CD4-positive, CD25-positive, alpha-beta regulatory T cell (primary cell): ENCODE results near the gene GABRG3. TPM values are rescaled to one million over a fixed set of nuclear protein-coding genes. Genes with fewer than 3 reads are reported as not detected.

ENCODE experiments used
- ATAC-seq, 2 donors: fragments of 150-1000 bp; cut with Tn5 transposase; one replicate each; pipeline ENCODE4 v1.10.0; 2021; ENCODE audit warnings: low read depth in 2 of 2, moderate number of reproducible peaks in 2 of 2, moderate library complexity in 1 of 2
- DNase-seq, 3 donors: peaks; one replicate each; pipeline versions ENCODE4 v3.0.0 to v3.0.0-alpha.2; 2012 to 2022; ENCODE audit warnings: mixed read lengths in 1 of 3
- H3K27ac ChIP-seq: one replicate; pipeline ENCODE4 v1.7.0; 2013; ENCODE audit warnings: mild to moderate bottlenecking, low read length; ENCODE audit not compliant: insufficient read depth, poor library complexity, severe bottlenecking
- H3K27me3 ChIP-seq: one replicate; pipeline ENCODE4 v1.7.0; 2013; ENCODE audit warnings: low read length; ENCODE audit not compliant: control insufficient read depth, insufficient read depth
- H3K36me3 ChIP-seq: one replicate; pipeline ENCODE4 v1.7.0; 2013; ENCODE audit warnings: mild to moderate bottlenecking, low read length, moderate library complexity; ENCODE audit not compliant: control insufficient read depth, insufficient read depth
- H3K4me1 ChIP-seq: 2 replicates; pipeline ENCODE4 v1.7.0; 2013; ENCODE audit warnings: mild to moderate bottlenecking, low read length; ENCODE audit not compliant: insufficient read depth, control insufficient read depth, poor library complexity, severe bottlenecking
- H3K4me3 ChIP-seq: one replicate; pipeline ENCODE4 v1.7.0; 2013; ENCODE audit warnings: low read depth, mild to moderate bottlenecking, low read length, moderate library complexity
- H3K9me3 ChIP-seq, 2 experiments: 1 replicate in 1 of 2; 2 replicates in 1 of 2; pipeline ENCODE4 v1.7.0; 2013; ENCODE audit warnings: low read length in 2 of 2, mild to moderate bottlenecking in 1 of 2, moderate library complexity in 1 of 2; ENCODE audit not compliant: control insufficient read depth in 2 of 2
- H3K27ac Mint-ChIP-seq, 3 donors: one replicate each; pipeline ENCODE4 v1.8.0; 2020 to 2022; ENCODE audit warnings: mild to moderate bottlenecking in 3 of 3, mixed read lengths in 3 of 3, moderate library complexity in 2 of 3
- H3K27me3 Mint-ChIP-seq: one replicate; pipeline ENCODE4 v1.8.0; 2022; ENCODE audit warnings: mild to moderate bottlenecking, mixed read lengths
- H3K36me3 Mint-ChIP-seq: one replicate; pipeline ENCODE4 v1.8.0; 2020; ENCODE audit warnings: mixed read lengths
- H3K4me1 Mint-ChIP-seq, 4 donors: one replicate each; pipeline ENCODE4 v1.8.0; 2020 to 2022; ENCODE audit warnings: mixed read lengths in 4 of 4, mild to moderate bottlenecking in 1 of 4
- H3K4me3 Mint-ChIP-seq, 4 donors: one replicate each; pipeline ENCODE4 v1.8.0; 2020 to 2022; ENCODE audit warnings: mild to moderate bottlenecking in 4 of 4, mixed read lengths in 4 of 4, moderate library complexity in 3 of 4
- H3K9me3 Mint-ChIP-seq, 7 donors: one replicate each; pipeline ENCODE4 v1.8.0; 2020 to 2022; ENCODE audit warnings: mixed read lengths in 7 of 7, mild to moderate bottlenecking in 3 of 7, moderate library complexity in 2 of 7
- polyA plus RNA-seq, 4 donors: library from polyadenylated mRNA; unstranded; fragments of 300-500 nt; fragmentation: Illumina TruSeq; gene quantifications; one replicate each; pipeline ENCODE4 v1.2.3, GENCODE V29; 2021
- total RNA-seq: library from RNA; stranded (reverse); gene quantifications from one replicate; pipeline ENCODE4 v1.2.3, GENCODE V29; 2022

The GABRG3 gene
- total and polyA plus RNA-seq, 5 donors from 2014 or later = not detected

GRCh38 chr15:27114473-27114872, 143.5 kb downstream of the GABRG3 start:
- Histone ChIP-seq H3K27me3 (no peaks in the 10 kb centered on the region), H3K9me3 (no peaks in the 10 kb centered on the region), H3K4me1 (no peaks in the 10 kb centered on the region), H3K4me3 (no peak overlapping the region), H3K36me3 (no peaks in the 10 kb centered on the region), H3K27ac (no peak overlapping the region)
- Mint-ChIP-seq H3K27me3 (no peaks in the 10 kb centered on the region), H3K36me3 (no peaks in the 10 kb centered on the region), H3K4me1 (no peaks in the 10 kb centered on the region), H3K9me3 (peaks cover 0 to 7% (median 6%) of the 10 kb centered on the region in 7 donors), H3K4me3 (no peak overlapping the region), H3K27ac (no peak overlapping the region)
- no peak for ATAC-seq
- no peak for DNase-seq

DNA sequence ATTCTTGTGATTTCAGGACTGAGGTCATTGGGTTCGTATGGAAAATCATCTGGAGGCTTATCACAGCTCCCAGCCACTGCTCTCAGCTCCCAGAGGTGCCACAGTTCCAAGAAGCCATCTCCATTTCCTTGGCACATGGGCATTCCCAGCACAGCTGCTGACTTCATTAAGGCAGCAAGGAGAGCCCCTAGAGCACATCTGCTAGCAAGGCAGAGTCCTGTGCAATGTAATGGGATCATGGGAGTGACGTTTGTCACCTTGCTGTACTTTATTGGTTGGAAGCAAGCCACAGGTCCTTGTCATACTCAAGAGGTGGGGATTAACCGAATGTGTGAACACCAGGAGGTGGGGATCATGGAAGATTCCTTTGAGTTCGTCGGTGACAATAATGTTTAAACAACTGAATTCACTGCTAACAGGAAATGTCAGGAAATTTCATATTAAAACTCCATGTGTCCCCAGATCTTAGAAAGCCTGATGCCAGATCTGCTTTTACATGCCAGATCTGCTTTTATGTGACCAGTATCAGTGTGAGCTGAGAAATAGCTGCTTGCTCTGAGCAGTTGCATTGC, 148.8 kb downstream of the GABRG3 start:
- Mint-ChIP-seq H3K4me3 (no peak overlapping the region), H3K27ac (no peak overlapping the region), H3K36me3 (no peaks in the 10 kb centered on the region), H3K9me3 (peaks cover 0 to 17% (median 4%) of the 10 kb centered on the region in 7 donors), H3K27me3 (no peaks in the 10 kb centered on the region), H3K4me1 (no peaks in the 10 kb centered on the region)
- Histone ChIP-seq H3K4me1 (no peaks in the 10 kb centered on the region), H3K9me3 (peaks cover 2 to 4% of the 10 kb centered on the region in 2 experiments), H3K27ac (no peak overlapping the region), H3K4me3 (no peak overlapping the region), H3K36me3 (no peaks in the 10 kb centered on the region), H3K27me3 (no peaks in the 10 kb centered on the region)
- ATAC-seq (no peak), DNase-seq (no peak)

DNA sequence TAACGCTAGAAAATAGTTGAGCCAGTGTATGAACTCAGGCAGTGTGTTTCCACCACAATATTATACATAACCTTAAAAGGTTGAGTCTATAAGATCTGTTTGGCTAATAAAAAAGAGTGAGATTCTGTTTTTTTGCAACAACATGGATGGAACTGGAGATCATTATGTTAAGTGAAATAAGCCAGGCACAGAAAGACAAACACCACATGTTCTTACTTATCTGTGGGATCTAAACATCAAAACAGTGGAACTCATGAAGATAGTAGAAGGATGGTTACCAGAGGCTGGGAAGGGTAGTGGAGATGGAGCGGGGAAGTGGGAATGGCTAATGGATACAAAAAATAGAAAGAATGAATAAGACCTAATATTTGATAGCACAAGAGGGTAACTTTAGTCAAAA, 150.7 kb downstream of the GABRG3 start:
- no peak for ATAC-seq

GRCh38 chr15:27123291-27123690, 152.3 kb downstream of the GABRG3 start:
- no peak overlapping the region for H3K27ac ChIP-seq
- Mint-ChIP-seq H3K27me3 (no peaks in the 10 kb centered on the region), H3K9me3 (peaks cover 2 to 14% (median 7%) of the 10 kb centered on the region in 7 donors), H3K36me3 (no peaks in the 10 kb centered on the region), H3K4me1 (no peaks in the 10 kb centered on the region), H3K4me3 (no peak overlapping the region), H3K27ac (no peak overlapping the region)
- H3K4me3 ChIP-seq = no peak overlapping the region
- ATAC-seq = no peak
- H3K9me3 ChIP-seq = peaks cover 2 to 4% of the 10 kb centered on the region in 2 experiments
- DNase-seq = no peak
- H3K36me3 ChIP-seq = no peaks in the 10 kb centered on the region
- no peaks in the 10 kb centered on the region for H3K4me1 ChIP-seq
- no peaks in the 10 kb centered on the region for H3K27me3 ChIP-seq

More for the DNA sequence above, 150.7 kb downstream of the GABRG3 start:
- Mint-ChIP-seq H3K27me3 (no peaks in the 10 kb centered on the region), H3K4me3 (no peak overlapping the region), H3K27ac (no peak overlapping the region), H3K9me3 (peaks cover 2 to 17% (median 5%) of the 10 kb centered on the region in 7 donors), H3K4me1 (no peaks in the 10 kb centered on the region), H3K36me3 (no peaks in the 10 kb centered on the region)
- no peaks in the 10 kb centered on the region for H3K4me1 ChIP-seq
- no peak for DNase-seq
- H3K36me3 ChIP-seq = no peaks in the 10 kb centered on the region
- peaks cover 2 to 4% of the 10 kb centered on the region in 2 experiments for H3K9me3 ChIP-seq
- H3K27ac ChIP-seq = no peak overlapping the region
- no peak overlapping the region for H3K4me3 ChIP-seq
- H3K27me3 ChIP-seq = no peaks in the 10 kb centered on the region

DNA sequence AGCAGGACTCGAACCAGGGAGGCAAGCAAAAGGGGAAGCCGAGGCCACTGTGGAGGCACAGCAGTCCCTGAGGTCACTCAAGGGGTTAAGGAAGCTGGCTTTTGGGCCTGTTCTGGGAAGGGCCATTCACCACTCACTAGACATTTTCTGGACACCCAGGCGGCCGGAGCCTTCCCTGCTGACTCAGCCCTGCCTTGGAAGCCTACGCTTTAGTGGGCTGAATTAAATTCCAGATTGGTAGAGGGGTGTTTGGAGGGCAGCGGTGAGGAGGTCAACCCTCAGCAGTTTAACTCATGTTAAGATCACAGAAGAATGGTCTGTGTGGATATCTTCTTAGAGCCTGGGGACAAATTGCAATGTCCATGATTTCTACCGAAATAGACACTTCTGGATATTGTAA, 152.8 kb downstream of the GABRG3 start:
- H3K27ac Mint-ChIP-seq = no peak overlapping the region
- H3K27ac ChIP-seq = no peak overlapping the region
- DNase-seq (no peak), ATAC-seq (no peak)
- H3K36me3 ChIP-seq = no peaks in the 10 kb centered on the region
- no peaks in the 10 kb centered on the region for H3K27me3 Mint-ChIP-seq
- no peaks in the 10 kb centered on the region for H3K4me1 ChIP-seq
- H3K9me3 ChIP-seq = peaks cover 2 to 4% of the 10 kb centered on the region in 2 experiments
- no peak overlapping the region for H3K4me3 Mint-ChIP-seq
- peaks cover 2 to 14% (median 7%) of the 10 kb centered on the region in 7 donors for H3K9me3 Mint-ChIP-seq
- no peak overlapping the region for H3K4me3 ChIP-seq
- H3K36me3 Mint-ChIP-seq = no peaks in the 10 kb centered on the region
- no peaks in the 10 kb centered on the region for H3K27me3 ChIP-seq
- H3K4me1 Mint-ChIP-seq = no peaks in the 10 kb centered on the region

- H3K9me3 Mint-ChIP-seq = peaks cover 0 to 14% (median 6%) of the 10 kb centered on the region in 7 donors
- H3K36me3 Mint-ChIP-seq = no peaks in the 10 kb centered on the region
- H3K27ac ChIP-seq = no peak overlapping the region
Observed at GRCh38 chr15:27124287-27124871, 153.4 kb downstream of the GABRG3 start.

DNA sequence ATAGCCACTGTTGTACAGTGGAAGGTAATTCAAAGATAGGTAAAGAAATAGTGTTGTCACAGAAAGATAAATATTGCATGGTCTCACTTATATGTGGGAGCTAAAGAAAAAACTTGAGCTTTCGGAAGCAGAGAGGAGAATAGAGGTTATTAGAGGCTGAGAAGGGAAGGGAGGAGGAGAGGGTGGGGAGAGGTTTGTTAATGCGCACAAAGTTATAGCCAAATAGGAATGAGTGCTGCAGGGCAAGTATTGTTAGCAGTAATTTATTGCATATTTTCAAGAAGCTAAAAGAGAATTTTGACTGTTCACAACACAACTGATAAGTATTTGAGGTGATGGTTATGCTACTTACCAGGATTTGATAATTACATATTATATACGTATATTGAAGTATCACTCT, 154.2 kb downstream of the GABRG3 start:
- H3K27ac Mint-ChIP-seq = no peak overlapping the region

More at GRCh38 chr15:27124287-27124871, 153.4 kb downstream of the GABRG3 start:
- no peak overlapping the region for H3K4me3 ChIP-seq
- no peaks in the 10 kb centered on the region for H3K36me3 ChIP-seq
- no peak for ATAC-seq
- H3K4me3 Mint-ChIP-seq = no peak overlapping the region
- no peaks in the 10 kb centered on the region for H3K4me1 Mint-ChIP-seq
- no peaks in the 10 kb centered on the region for H3K27me3 ChIP-seq
- no peaks in the 10 kb centered on the region for H3K27me3 Mint-ChIP-seq
- H3K9me3 ChIP-seq = peaks cover 2 to 4% of the 10 kb centered on the region in 2 experiments
- DNase-seq = no peak
- H3K4me1 ChIP-seq = no peaks in the 10 kb centered on the region
- no peak overlapping the region for H3K27ac Mint-ChIP-seq

GRCh38 chr15:27126449-27126848, 155.5 kb downstream of the GABRG3 start:
- Mint-ChIP-seq H3K4me3 (no peak overlapping the region), H3K4me1 (no peaks in the 10 kb centered on the region), H3K27ac (no peak overlapping the region), H3K27me3 (no peaks in the 10 kb centered on the region), H3K36me3 (no peaks in the 10 kb centered on the region), H3K9me3 (peaks cover 3 to 18% (median 7%) of the 10 kb centered on the region in 7 donors)
- no peak overlapping the region for H3K27ac ChIP-seq
- H3K36me3 ChIP-seq = no peaks in the 10 kb centered on the region
- H3K9me3 ChIP-seq = peaks cover 0 to 4% of the 10 kb centered on the region in 2 experiments
- ATAC-seq = no peak
- no peaks in the 10 kb centered on the region for H3K4me1 ChIP-seq
- no peaks in the 10 kb centered on the region for H3K27me3 ChIP-seq
- DNase-seq = no peak
- H3K4me3 ChIP-seq = no peak overlapping the region

More for the DNA sequence above, 154.2 kb downstream of the GABRG3 start:
- no peaks in the 10 kb centered on the region for H3K27me3 ChIP-seq
- no peaks in the 10 kb centered on the region for H3K4me1 ChIP-seq
- ATAC-seq = no peak
- no peak overlapping the region for H3K4me3 ChIP-seq
- Mint-ChIP-seq H3K27me3 (no peaks in the 10 kb centered on the region), H3K36me3 (no peaks in the 10 kb centered on the region), H3K4me3 (no peak overlapping the region), H3K9me3 (peaks cover 0 to 13% (median 6%) of the 10 kb centered on the region in 7 donors), H3K4me1 (no peaks in the 10 kb centered on the region)
- DNase-seq = no peak
- H3K27ac ChIP-seq = no peak overlapping the region
- H3K9me3 ChIP-seq = peaks cover 2 to 4% of the 10 kb centered on the region in 2 experiments
- no peaks in the 10 kb centered on the region for H3K36me3 ChIP-seq
